ENCODE measurements around the gene TBXAS1.

- TF ChIP-seq CTCF (IDR thresholded peaks at IDR 0.05) = no peak
- TF ChIP-seq POLR2A (IDR thresholded peaks at IDR 0.05) = no peak
Observed at GRCh38 chr7:139893999-139894398, 64.9 kb downstream of the TBXAS1 start.
